ENCODE data around the gene CENPX. TPM values are rescaled to one million over a fixed set of nuclear protein-coding genes. Genes with fewer than 3 reads are reported as not detected.

The CENPX gene
- total and polyA plus RNA-seq, 2 of the 13 experiments (the other 11 are each of a cell fraction or from before 2014, with no cell fraction given): 92.7 to 170 TPM

- TF ChIP-seq ZSCAN30 (CRISPR knock-in tag; IDR thresholded peaks at IDR 0.05) (peak; percentile 87; the same call in 1 of the 2 replicates), TEAD3 (CRISPR knock-in tag; optimal IDR thresholded peaks at IDR 0.05; ENCODE audit: borderline replicate concordance) (peak; percentile 91), MXD3 (CRISPR knock-in tag; IDR thresholded peaks at IDR 0.05) (peak; percentile 91), ZNF569 (CRISPR knock-in tag; IDR thresholded peaks at IDR 0.05; ENCODE audit: borderline replicate concordance) (no peak), ZBTB10 (CRISPR knock-in tag; IDR thresholded peaks at IDR 0.05; ENCODE audit: borderline replicate concordance) (0 out of 2 replicates have a peak, but pooled peaks have one; percentile 32), GZF1 (CRISPR knock-in tag; IDR thresholded peaks at IDR 0.05) (no peak; the same call in 1 of the 2 replicates), ZNF839 (CRISPR knock-in tag; IDR thresholded peaks at IDR 0.05; ENCODE audit: borderline replicate concordance) (peak; percentile 63; the same call in 1 of the 2 replicates), CENPT (CRISPR knock-in tag; IDR thresholded peaks at IDR 0.05; ENCODE audit: low read depth) (no peak), ARHGAP35 (CRISPR knock-in tag; IDR thresholded peaks at IDR 0.05; ENCODE audit: borderline replicate concordance) (0 out of 2 replicates have a peak, but pooled peaks have one; percentile 27), SP2 (CRISPR knock-in tag; IDR thresholded peaks at IDR 0.05) (no peak), ZNF549 (CRISPR knock-in tag; IDR thresholded peaks at IDR 0.05) (no peak), NR2F6 (IDR thresholded peaks at IDR 0.05) (0 out of 2 replicates have a peak, but pooled peaks have one; percentile 18), NR2F6 (CRISPR knock-in tag; IDR thresholded peaks at IDR 0.05) (peak; percentile 55), SMARCE1 (IDR thresholded peaks at IDR 0.05; ENCODE audit: borderline replicate concordance) (no peak), POLR2AphosphoS2 (IDR thresholded peaks at IDR 0.05; ENCODE audit: low read depth, low read length) (no peak), ARNT2 (CRISPR knock-in tag; IDR thresholded peaks at IDR 0.05; ENCODE audit: low read depth) (peak; percentile 92), POLR2AphosphoS5 (IDR thresholded peaks at IDR 0.05; ENCODE audit: low read depth, low read length) (peak; percentile 29; the same call in 1 of the 2 replicates), ZNF10 (CRISPR knock-in tag; IDR thresholded peaks at IDR 0.05; ENCODE audit: borderline replicate concordance, low read depth) (no peak), ZNF724P (CRISPR knock-in tag; IDR thresholded peaks at IDR 0.05; ENCODE audit: borderline replicate concordance) (peak; percentile 67; the same call in 1 of the 2 replicates)
- TF ChIP-seq, protein P1, sequence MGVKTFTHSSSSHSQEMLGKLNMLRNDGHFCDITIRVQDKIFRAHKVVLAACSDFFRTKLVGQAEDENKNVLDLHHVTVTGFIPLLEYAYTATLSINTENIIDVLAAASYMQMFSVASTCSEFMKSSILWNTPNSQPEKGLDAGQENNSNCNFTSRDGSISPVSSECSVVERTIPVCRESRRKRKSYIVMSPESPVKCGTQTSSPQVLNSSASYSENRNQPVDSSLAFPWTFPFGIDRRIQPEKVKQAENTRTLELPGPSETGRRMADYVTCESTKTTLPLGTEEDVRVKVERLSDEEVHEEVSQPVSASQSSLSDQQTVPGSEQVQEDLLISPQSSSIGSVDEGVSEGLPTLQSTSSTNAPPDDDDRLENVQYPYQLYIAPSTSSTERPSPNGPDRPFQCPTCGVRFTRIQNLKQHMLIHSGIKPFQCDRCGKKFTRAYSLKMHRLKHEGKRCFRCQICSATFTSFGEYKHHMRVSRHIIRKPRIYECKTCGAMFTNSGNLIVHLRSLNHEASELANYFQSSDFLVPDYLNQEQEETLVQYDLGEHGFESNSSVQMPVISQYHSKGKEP (CRISPR knock-in tag; IDR thresholded peaks at IDR 0.05): no peak
- TF ChIP-seq, protein P2, sequence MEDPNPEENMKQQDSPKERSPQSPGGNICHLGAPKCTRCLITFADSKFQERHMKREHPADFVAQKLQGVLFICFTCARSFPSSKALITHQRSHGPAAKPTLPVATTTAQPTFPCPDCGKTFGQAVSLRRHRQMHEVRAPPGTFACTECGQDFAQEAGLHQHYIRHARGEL (CRISPR knock-in tag; IDR thresholded peaks at IDR 0.05): peak; percentile 62; the same call in 1 of the 2 replicates
- TF ChIP-seq, protein P3, sequence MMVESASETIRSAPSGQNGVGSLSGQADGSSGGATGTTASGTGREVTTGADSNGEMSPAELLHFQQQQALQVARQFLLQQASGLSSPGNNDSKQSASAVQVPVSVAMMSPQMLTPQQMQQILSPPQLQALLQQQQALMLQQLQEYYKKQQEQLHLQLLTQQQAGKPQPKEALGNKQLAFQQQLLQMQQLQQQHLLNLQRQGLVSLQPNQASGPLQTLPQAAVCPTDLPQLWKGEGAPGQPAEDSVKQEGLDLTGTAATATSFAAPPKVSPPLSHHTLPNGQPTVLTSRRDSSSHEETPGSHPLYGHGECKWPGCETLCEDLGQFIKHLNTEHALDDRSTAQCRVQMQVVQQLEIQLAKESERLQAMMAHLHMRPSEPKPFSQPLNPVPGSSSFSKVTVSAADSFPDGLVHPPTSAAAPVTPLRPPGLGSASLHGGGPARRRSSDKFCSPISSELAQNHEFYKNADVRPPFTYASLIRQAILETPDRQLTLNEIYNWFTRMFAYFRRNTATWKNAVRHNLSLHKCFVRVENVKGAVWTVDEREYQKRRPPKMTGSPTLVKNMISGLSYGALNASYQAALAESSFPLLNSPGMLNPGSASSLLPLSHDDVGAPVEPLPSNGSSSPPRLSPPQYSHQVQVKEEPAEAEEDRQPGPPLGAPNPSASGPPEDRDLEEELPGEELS (CRISPR knock-in tag; IDR thresholded peaks at IDR 0.05): peak; percentile 56
Measured at GRCh38 chr17:82003411-82004381, 19.0 kb downstream of the CENPX start (continued).

All from HepG2 (cell line).